Osteocyte (in vitro differentiated cells): Measurements from ENCODE around the gene PTPRS. TPM values are rescaled to one million over a fixed set of nuclear protein-coding genes. Genes with fewer than 3 reads are reported as not detected.
"Not testable (repeated sequence)": the region's sequence is repeated elsewhere in the genome, so short reads cannot be mapped to it uniquely, and the experiment has no call there.

ENCODE experiments used
- DNase-seq: peaks from one replicate; pipeline ENCODE4 v3.0.0; 2021; ENCODE audit warnings: mixed read lengths; ENCODE audit not compliant: unreplicated experiment; ENCODE audit errors: extremely low spot score
- H3K27ac Mint-ChIP-seq: one replicate; pipeline ENCODE4 v1.8.0; 2021; ENCODE audit warnings: mild to moderate bottlenecking, mixed read lengths; ENCODE audit not compliant: unreplicated experiment
- H3K27me3 Mint-ChIP-seq: one replicate; pipeline ENCODE4 v1.8.0; 2021; ENCODE audit warnings: mixed read lengths; ENCODE audit not compliant: unreplicated experiment
- H3K36me3 Mint-ChIP-seq: one replicate; pipeline ENCODE4 v1.8.0; 2021; ENCODE audit warnings: mixed read lengths; ENCODE audit not compliant: unreplicated experiment
- H3K4me1 Mint-ChIP-seq: one replicate; pipeline ENCODE4 v1.8.0; 2021; ENCODE audit warnings: mixed read lengths; ENCODE audit not compliant: unreplicated experiment
- H3K4me3 Mint-ChIP-seq: one replicate; pipeline ENCODE4 v1.8.0; 2021; ENCODE audit warnings: mild to moderate bottlenecking, moderate library complexity, mixed read lengths; ENCODE audit not compliant: unreplicated experiment
- H3K9me3 Mint-ChIP-seq: one replicate; pipeline ENCODE4 v1.8.0; 2021; ENCODE audit warnings: mixed read lengths; ENCODE audit not compliant: unreplicated experiment
- CTCF ChIP-seq: fragments of 200-600 bp; sonication (generic); IDR thresholded peaks from 2 replicates; pipeline ENCODE4 v1.5.0; 2021; ENCODE audit warnings: antibody characterized with exemption, mild to moderate bottlenecking, moderate library complexity
- total RNA-seq: library from RNA; stranded (reverse); gene quantifications from 2 replicates; pipeline ENCODE4 v1.2.1, GENCODE V29; 2021

The PTPRS gene
- total RNA-seq, 1 donor from 2014 or later: 185 TPM

GRCh38 chr19:5367530-5368133 is 27.0 kb upstream of the PTPRS start:
- TF ChIP-seq CTCF: no peak
- Mint-ChIP-seq H3K36me3 (no peaks in the 10 kb centered on the region), H3K4me3 (no peak overlapping the region), H3K27me3 (peaks cover 6% of the 10 kb centered on the region), H3K4me1 (no peaks in the 10 kb centered on the region), H3K27ac (no peak overlapping the region), H3K9me3 (no peaks in the 10 kb centered on the region)
- no peak for DNase-seq

GRCh38 chr19:5365905-5366304 is 25.3 kb upstream of the PTPRS start:
- no peak for TF ChIP-seq CTCF
- DNase-seq: no peak
- Mint-ChIP-seq H3K9me3 (no peaks in the 10 kb centered on the region), H3K36me3 (no peaks in the 10 kb centered on the region), H3K4me1 (no peaks in the 10 kb centered on the region), H3K4me3 (no peak overlapping the region), H3K27me3 (peaks cover 10% of the 10 kb centered on the region), H3K27ac (no peak overlapping the region)

GRCh38 chr19:5364674-5365073 is 24.1 kb upstream of the PTPRS start:
- H3K36me3 Mint-ChIP-seq: no peaks in the 10 kb centered on the region
- no peaks in the 10 kb centered on the region for H3K9me3 Mint-ChIP-seq
- H3K4me1 Mint-ChIP-seq: no peaks in the 10 kb centered on the region
- no peak overlapping the region for H3K27ac Mint-ChIP-seq
- H3K4me3 Mint-ChIP-seq: no peak overlapping the region
- no peak for TF ChIP-seq CTCF
- DNase-seq: no peak
- peaks cover 12% of the 10 kb centered on the region for H3K27me3 Mint-ChIP-seq

GRCh38 chr19:5361839-5362238 is 21.2 kb upstream of the PTPRS start:
- H3K4me1 Mint-ChIP-seq, DNase-seq, H3K27ac Mint-ChIP-seq: not testable (repeated sequence)

GRCh38 chr19:5361407-5361806 is 20.8 kb upstream of the PTPRS start:
- H3K36me3 Mint-ChIP-seq: no peaks in the 10 kb centered on the region
- no peaks in the 10 kb centered on the region for H3K4me1 Mint-ChIP-seq
- no peak overlapping the region for H3K27ac Mint-ChIP-seq
- no peak for TF ChIP-seq CTCF
- DNase-seq: no peak
- no peak overlapping the region for H3K4me3 Mint-ChIP-seq
- H3K9me3 Mint-ChIP-seq: no peaks in the 10 kb centered on the region
- H3K27me3 Mint-ChIP-seq: peaks cover 32% of the 10 kb centered on the region

More at GRCh38 chr19:5361839-5362238, 21.2 kb upstream of the PTPRS start:
- H3K36me3 Mint-ChIP-seq, H3K9me3 Mint-ChIP-seq, H3K4me3 Mint-ChIP-seq: not testable (repeated sequence)
- peaks cover 28% of the 10 kb centered on the region for H3K27me3 Mint-ChIP-seq
